ENCODE measurements around the gene FAM161B.
"Not testable (repeated sequence)": the region's sequence is repeated elsewhere in the genome, so short reads cannot be mapped to it uniquely, and the experiment has no call there.

The FAM161B gene

GRCh38 chr14:73943083-73943482 lies 6.8 kb downstream of the FAM161B start:
- peak; percentile 13 to 14 for DNase-seq (ENCODE audit: low read depth in 2 of 2)

- DNase-seq (ENCODE audit: low read depth in 2 of 2): no peak
Observed at GRCh38 chr14:73942180-73942579, 7.7 kb downstream of the FAM161B start.

GRCh38 chr14:73937012-73937411 lies 12.9 kb downstream of the FAM161B start:
- DNase-seq (ENCODE audit: low read depth in 2 of 2): no peak

GRCh38 chr14:73936548-73936947 lies 13.3 kb downstream of the FAM161B start:
- no peak for DNase-seq (ENCODE audit: low read depth in 2 of 2)

GRCh38 chr14:73935666-73936065 lies 14.2 kb downstream of the FAM161B start:
- no peak for DNase-seq (ENCODE audit: low read depth in 2 of 2)

- no peak for DNase-seq (ENCODE audit: low read depth in 2 of 2)
Observed at GRCh38 chr14:73924337-73924736, 25.6 kb downstream of the FAM161B start.

GRCh38 chr14:73919457-73919856 lies 30.4 kb downstream of the FAM161B start:
- DNase-seq (ENCODE audit: low read depth in 2 of 2): not testable (repeated sequence)

- no peak for DNase-seq (ENCODE audit: low read depth in 2 of 2)
Observed at GRCh38 chr14:73916324-73916723, 33.6 kb downstream of the FAM161B start.

- no peak for DNase-seq (ENCODE audit: low read depth in 2 of 2)
Observed at GRCh38 chr14:73913256-73913655, 36.6 kb downstream of the FAM161B start.

- DNase-seq (ENCODE audit: low read depth in 2 of 2): no peak
Observed at GRCh38 chr14:73909681-73910080, 40.2 kb downstream of the FAM161B start.

GRCh38 chr14:73903028-73903427 lies 46.9 kb downstream of the FAM161B start:
- DNase-seq (ENCODE audit: low read depth in 2 of 2): no peak

GRCh38 chr14:73896521-73896920 lies 53.4 kb downstream of the FAM161B start:
- DNase-seq (ENCODE audit: low read depth in 2 of 2): no peak

- no peak for DNase-seq (ENCODE audit: low read depth in 2 of 2)
Observed at GRCh38 chr14:73895939-73896338, 54.0 kb downstream of the FAM161B start.

- DNase-seq (ENCODE audit: low read depth in 2 of 2): not testable (repeated sequence)
Observed at GRCh38 chr14:73894180-73894687, 55.7 kb downstream of the FAM161B start.

GRCh38 chr14:73889376-73889775 lies 60.5 kb downstream of the FAM161B start:
- DNase-seq (ENCODE audit: low read depth in 2 of 2): no peak

- no peak for DNase-seq (ENCODE audit: low read depth in 2 of 2)
Observed at GRCh38 chr14:73888971-73889370, 60.9 kb downstream of the FAM161B start.

GRCh38 chr14:73888460-73888725 lies 61.5 kb downstream of the FAM161B start:
- no peak for DNase-seq (ENCODE audit: low read depth in 2 of 2)

- DNase-seq (ENCODE audit: low read depth in 2 of 2): no peak
Observed at GRCh38 chr14:73887694-73888459, 62.0 kb downstream of the FAM161B start.

GRCh38 chr14:73887318-73887616 lies 62.6 kb downstream of the FAM161B start:
- no peak for DNase-seq (ENCODE audit: low read depth in 2 of 2)

- peak; percentile 92 to 93 for DNase-seq (ENCODE audit: low read depth in 2 of 2)
Observed at GRCh38 chr14:73886449-73887317, 63.2 kb downstream of the FAM161B start, which contains the start of gene ZNF410. TSS of gene ZNF410 (plus strand) at chr14:73886859. CDS start at chr14:73892176, 5,317 bp downstream.

GRCh38 chr14:73884438-73885190 lies 65.3 kb downstream of the FAM161B start:
- no peak for DNase-seq (ENCODE audit: low read depth in 2 of 2)
